Heart left ventricle (tissue), 16 donors: Measurements from ENCODE around the gene HS6ST1. TPM values are rescaled to one million over a fixed set of nuclear protein-coding genes. Genes with fewer than 3 reads are reported as not detected.
A peak's percentile ranks its signal among the peaks of the same experiment; 100 is the strongest.

Experiments used
- ATAC-seq, 4 donors: fragments of 200-7000 bp; cut with Tn5 transposase; one replicate each; pipeline ENCODE4 v1.9.1; 2020 to 2022; ENCODE audit warnings: moderate library complexity in 4 of 4, mild to moderate bottlenecking in 3 of 4, moderate number of reproducible peaks in 1 of 4
- DNase-seq, 5 donors: peaks; one replicate each; pipeline ENCODE4 v3.0.0-alpha.2; 2020
- H3K27ac ChIP-seq, 12 donors: fragments of 200-600 bp; sonication (generic) in 4 of 12; one replicate each; pipeline versions ENCODE4 v1.5.0 to v1.8.0; 2016 to 2022; ENCODE audit warnings: mild to moderate bottlenecking in 2 of 12
- H3K27me3 ChIP-seq, 9 donors: fragments of 200-600 bp; sonication (generic) in 2 of 9; one replicate each; pipeline versions ENCODE4 v1.5.1 to v1.8.0; 2016 to 2022; ENCODE audit warnings: mild to moderate bottlenecking in 3 of 9
- H3K36me3 ChIP-seq, 9 donors: fragments of 200-600 bp; sonication (generic) in 2 of 9; one replicate each; pipeline versions ENCODE4 v1.5.0 to v1.8.0; 2018 to 2022; ENCODE audit warnings: mild to moderate bottlenecking in 2 of 9
- H3K4me1 ChIP-seq, 12 donors: fragments of 200-600 bp; sonication (generic) in 4 of 12; one replicate each; pipeline versions ENCODE4 v1.5.0 to v1.8.0; 2016 to 2022; ENCODE audit warnings: mild to moderate bottlenecking in 3 of 12
- H3K4me3 ChIP-seq, 12 donors: fragments of 200-600 bp; sonication (generic) in 4 of 12; one replicate each; pipeline versions ENCODE4 v1.5.0 to v1.8.0; 2017 to 2022; ENCODE audit warnings: mild to moderate bottlenecking in 9 of 12, moderate library complexity in 4 of 12
- H3K9me3 ChIP-seq, 12 donors: fragments of 200-600 bp; sonication (generic) in 4 of 12; one replicate each; pipeline versions ENCODE4 v1.5.0 to v1.8.0; 2016 to 2022; ENCODE audit warnings: mild to moderate bottlenecking in 1 of 12
- CTCF ChIP-seq, 12 donors: fragments of 200-600 bp; sonication (generic) in 4 of 12; IDR thresholded peaks; one replicate each; pipeline versions ENCODE4 v1.5.0 to v1.8.0; 2018 to 2022; ENCODE audit warnings: antibody characterized with exemption in 12 of 12, mild to moderate bottlenecking in 5 of 12
- POLR2A ChIP-seq, 2 donors: fragments of 450-650 bp; IDR thresholded peaks; one replicate each; pipeline ENCODE4 v1.6.1; 2017; ENCODE audit warnings: antibody characterized with exemption in 2 of 2, mild to moderate bottlenecking in 2 of 2, moderate library complexity in 2 of 2
- WGBS, 4 donors: extraction: QIAGEN DNeasy Blood & Tissue Kit in 2 of 4; methylation state at CpG; one replicate each; pipeline versions ENCODE4 v1.1.5 to v1.1.7; 2013 to 2018; 5-methylcytosine and 5-hydroxymethylcytosine counted together
- intact Hi-C, 10 donors: fragments of 100-400 bp; cut with DNase I; formaldehyde crosslinking; loops; one replicate each; pipeline versions ENCODE4 v1.11.1 to v1.14.2; 2022
- polyA plus RNA-seq, 2 donors: library from polyadenylated mRNA; stranded (reverse); fragments of 200-250 nt; gene quantifications; one replicate each; pipeline ENCODE4 v1.2.3, GENCODE V29; 2013
- total RNA-seq, 9 donors: library from RNA; depleted of rRNA in 2 of 9; stranded (reverse); fragments of >200 nt in 2 of 9; fragmentation: NEBNext Ultra II Directional in 3 of 9; extraction: Animal tissue kit (Norgen Biotek cat#: 25700) in 3 of 9; gene quantifications; one replicate each; pipeline versions ENCODE4 v1.1.0 to v1.2.4, GENCODE V29; 2016 to 2023
- donor health status: ischemic (EF 13 %, LVEDD 7.1; RV severe dilation, severe dysfunction).
- donor health status: healthy with polysubstance abuse.
- donor health status: DM: no; HTN: yes; CAD: no.
- donor health status: DM: no; HTN: no; CAD: no.
- donor health status: ischemic (EF 25% LVEDD 6.9; RV normal size, moderate dysfunction).
- donor health status: ischemic (EF 25% LVEDD 5.7; RV mildly dilated, moderate dysfunction).
- donor health status: healthy.
- donor health status: DM: yes; HTN: yes; CAD: no.
- donor health status: ischemic (EF 35%, LVEDD 5.7; RV mildly dilated, moderate dysfunction).
- donor health status: nonischemic (EF 11% LVEDD 7.7; RV severe dilation, severe dysfunction).
- donor health status: DM: yes; HTN: yes; CAD: no.
- donor health status: PGD.
- donor health status: ischemic (EF 29% LVEDD 5.4; RV normal size, mild dysfunction).
- donor health status: nonischemic (EF 23%, LVEDD 6.1; RV moderate dilation, normal function).

The HS6ST1 gene
- total and polyA plus RNA-seq, 11 donors = 15.6 to 87.3 (median 24.9) TPM

DNA sequence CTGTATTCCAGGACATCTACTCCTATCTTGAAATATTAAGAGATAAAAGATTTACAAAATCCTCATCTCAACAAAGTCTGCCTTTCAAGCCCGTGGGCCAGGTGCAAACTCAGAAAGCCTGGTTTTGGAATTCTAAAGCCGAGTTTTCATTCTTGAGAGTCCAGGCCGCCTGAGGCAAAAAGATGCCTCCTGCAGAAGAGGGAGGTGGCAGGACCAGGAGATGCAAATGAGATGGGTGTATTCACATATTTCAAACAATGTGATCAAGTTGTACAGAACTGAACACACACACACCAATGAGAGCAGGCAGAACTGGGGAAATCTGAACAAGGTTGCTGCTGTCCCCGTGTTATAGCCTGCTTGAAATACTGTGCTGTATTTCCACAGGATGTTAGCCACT, 7.7 kb upstream of the HS6ST1 start:
- DNase-seq (no peak), ATAC-seq (no peak)
- 82 to 93% (median 90%) methylated on average over 4 of the region's 4 CpGs for WGBS, 4 donors
- H3K4me1 ChIP-seq = peaks cover 0 to 25% (median 9%) of the 10 kb centered on the region in 12 donors
- H3K4me3 ChIP-seq = no peak overlapping the region
- intact Hi-C loops = loop anchor here (2.0 to 10.0 kb wide), 13 partner anchors 20 to 1528 kb away; no protein-coding TSS in a partner anchor
- H3K27ac ChIP-seq = peak overlapping the region in 6 of 12 donors; percentile 14 to 73 (median 58)
- H3K36me3 ChIP-seq = no peaks in the 10 kb centered on the region
- H3K9me3 ChIP-seq = peaks cover 0 to 9% (median 0%) of the 10 kb centered on the region in 12 donors
- H3K27me3 ChIP-seq = no peaks in the 10 kb centered on the region
- TF ChIP-seq POLR2A (IDR thresholded peaks at IDR 0.05) (no peak), CTCF (IDR thresholded peaks at IDR 0.05) (no peak)

GRCh38 chr2:128325611-128326181, 7.0 kb upstream of the HS6ST1 start:
- Histone ChIP-seq H3K27ac (peak overlapping the region in 10 of 12 donors; percentile 14 to 73 (median 55)), H3K27me3 (no peaks in the 10 kb centered on the region), H3K4me3 (no peak overlapping the region), H3K9me3 (peaks cover 0 to 3% (median 0%) of the 10 kb centered on the region in 12 donors), H3K36me3 (no peaks in the 10 kb centered on the region), H3K4me1 (peaks cover 0 to 28% (median 11%) of the 10 kb centered on the region in 12 donors)
- ATAC-seq (peak; percentile 71 to 85 (median 78)), DNase-seq (peak; percentile 26 to 74 (median 64))
- 42 to 49% (median 46%) methylated on average over 11 to 13 of the region's 13 CpGs for WGBS, 4 donors
- peak in 4 of 12 donors; percentile 17 to 39 (median 30) for TF ChIP-seq CTCF (IDR thresholded peaks at IDR 0.05)
- no peak for TF ChIP-seq POLR2A (IDR thresholded peaks at IDR 0.05)
- intact Hi-C loops = loop anchor here (2.0 to 10.0 kb wide), 14 partner anchors 21 to 1529 kb away; no protein-coding TSS in a partner anchor

- DNase-seq (peak in 1 of 5 donors; percentile 4), ATAC-seq (no peak)
- Histone ChIP-seq H3K36me3 (no peaks in the 10 kb centered on the region), H3K4me3 (no peak overlapping the region), H3K4me1 (peaks cover 0 to 28% (median 11%) of the 10 kb centered on the region in 12 donors), H3K27me3 (no peaks in the 10 kb centered on the region), H3K27ac (peak overlapping the region in 8 of 12 donors; percentile 36 to 73 (median 65)), H3K9me3 (no peaks in the 10 kb centered on the region)
- intact Hi-C loops = loop anchor here (2.0 to 10.0 kb wide), 16 partner anchors 62 to 1530 kb away; no protein-coding TSS in a partner anchor
- 95 to 96% (median 96%) methylated on average over 12 to 13 of the region's 13 CpGs for WGBS, 4 donors
- TF ChIP-seq CTCF (IDR thresholded peaks at IDR 0.05) (no peak), POLR2A (IDR thresholded peaks at IDR 0.05) (no peak)
Observed at GRCh38 chr2:128324897-128325410, 6.3 kb upstream of the HS6ST1 start.
